DMS53 treated with DMSO at 0.1 percent for 48 hours (cell line): ENCODE data around the gene CORO1C.

Source experiments
- DNase-seq: peaks from one replicate; lab custom pipeline; 2025; ENCODE audit not compliant: unreplicated experiment; lab: John Stamatoyannopoulos, UW

CORO1C gene

DNA sequence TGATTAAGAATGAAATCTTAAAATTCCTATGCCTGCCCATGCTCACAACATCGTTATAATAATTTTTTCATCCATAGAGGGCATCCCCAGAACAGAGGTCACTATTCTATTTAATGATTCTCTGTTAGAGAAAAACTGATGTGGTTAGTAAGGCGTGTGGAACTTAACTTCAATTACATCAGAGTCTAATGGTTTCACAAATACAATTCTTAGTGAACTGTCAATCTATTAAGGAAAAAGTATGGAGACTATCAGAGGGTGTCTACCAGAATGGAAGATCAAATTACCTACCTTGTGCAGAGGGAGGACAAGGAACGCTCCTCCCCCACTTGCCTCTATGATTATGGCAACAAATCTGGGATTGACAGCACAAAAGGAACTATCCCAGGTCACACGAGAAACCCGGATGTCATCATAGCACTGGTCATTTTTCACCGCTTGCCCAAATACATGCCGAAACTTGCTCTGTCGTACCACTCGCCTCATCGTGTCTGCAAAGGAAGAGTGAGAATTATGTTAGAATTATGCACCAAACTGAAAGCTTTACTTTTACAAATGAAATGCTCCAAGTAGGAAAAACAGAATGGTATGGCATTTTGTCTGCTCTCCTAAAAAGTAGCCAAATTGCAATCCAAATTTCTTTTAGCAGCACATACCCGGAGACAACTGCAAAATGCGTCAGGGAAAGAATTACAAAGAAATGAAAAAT lies 30.3 kb downstream of the CORO1C start:
- no peak for DNase-seq

GRCh38 chr12:108699955-108700563 lies 31.3 kb downstream of the CORO1C start:
- no peak for DNase-seq

DNA sequence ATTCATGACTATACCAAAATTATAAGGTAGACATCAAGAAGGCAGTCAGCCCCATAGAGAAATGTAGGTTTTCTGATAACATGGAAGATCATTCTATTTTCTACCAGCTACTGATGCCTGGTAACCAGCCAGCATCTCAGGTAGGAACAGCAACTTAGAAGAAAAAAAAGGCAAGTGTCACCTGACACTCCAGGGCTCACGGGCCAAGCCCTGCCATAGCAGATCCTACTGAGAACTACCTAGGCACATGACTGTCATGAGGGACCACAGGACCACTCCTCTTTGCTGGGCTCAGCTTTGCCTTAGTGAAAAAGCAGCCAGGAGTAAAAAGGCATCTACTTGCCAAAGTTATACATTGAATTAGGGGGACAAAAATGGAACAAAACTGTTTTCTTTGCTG lies 33.4 kb downstream of the CORO1C start:
- DNase-seq: no peak

- DNase-seq: no peak
Measured at GRCh38 chr12:108696996-108697290, 34.4 kb downstream of the CORO1C start.

DNA sequence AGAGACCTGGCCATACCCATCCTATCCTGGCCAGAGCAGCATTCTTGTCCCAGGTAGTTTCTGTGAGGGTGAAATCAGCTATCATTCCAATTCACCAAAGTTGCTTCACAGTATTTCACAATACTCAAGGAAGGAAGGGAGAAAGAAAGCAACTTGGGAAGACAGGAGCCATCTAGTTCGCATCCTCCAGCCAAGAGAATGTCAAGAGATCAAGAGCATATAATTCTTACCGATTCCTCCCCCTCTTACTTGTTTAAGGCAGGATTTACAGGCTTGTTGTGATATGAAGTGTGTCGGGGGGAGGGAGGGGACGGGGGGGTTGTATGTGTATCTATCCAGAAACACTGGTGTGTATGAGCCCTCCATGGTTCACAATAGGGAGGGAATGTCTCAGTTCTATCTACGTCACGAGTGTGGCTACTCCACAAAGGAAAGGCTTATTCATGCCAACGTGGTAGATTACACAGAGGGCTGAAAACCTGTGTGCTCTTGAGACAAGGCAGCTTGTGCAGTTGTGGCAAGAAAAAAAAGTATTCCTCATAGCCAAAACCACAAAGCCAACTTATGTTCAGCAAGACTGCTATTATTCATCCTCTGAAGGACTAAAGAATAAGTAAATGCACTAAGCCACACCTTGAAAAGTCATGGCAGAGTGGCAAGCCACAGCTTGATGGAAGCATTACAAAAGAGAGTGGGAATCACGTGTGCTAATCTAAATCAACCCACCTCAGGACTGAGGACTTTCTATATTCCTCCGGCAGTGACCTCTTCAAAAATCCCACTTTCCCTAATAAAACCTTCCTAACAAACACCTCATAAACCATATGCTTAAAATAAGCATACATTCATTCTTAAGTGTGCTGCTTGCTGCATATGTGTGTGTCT lies 35.0 kb downstream of the CORO1C start:
- no peak for DNase-seq

DNA sequence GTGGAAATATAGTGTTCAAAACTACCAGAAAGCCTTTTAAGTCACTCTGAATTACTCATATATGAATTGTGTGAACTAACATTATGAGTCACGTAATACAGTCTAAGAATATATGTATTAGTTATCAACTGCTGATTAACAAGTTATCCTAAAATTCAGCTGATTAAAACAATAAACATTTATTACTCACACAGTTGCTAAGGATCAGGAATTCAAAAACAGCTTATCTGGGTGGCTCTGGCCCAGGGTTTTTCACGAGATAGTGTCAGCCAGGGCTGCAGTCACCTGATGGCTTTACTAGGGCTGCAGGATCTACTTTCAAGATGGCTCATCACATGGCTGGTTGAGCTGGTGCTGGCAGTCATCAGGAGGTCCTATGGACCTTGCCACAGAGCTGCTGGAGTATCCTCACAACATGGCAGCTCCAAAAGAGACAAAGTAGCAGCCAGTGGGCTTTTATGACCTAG lies 36.5 kb downstream of the CORO1C start:
- no peak for DNase-seq

GRCh38 chr12:108693751-108694150 lies 37.6 kb downstream of the CORO1C start:
- no peak for DNase-seq

DNA sequence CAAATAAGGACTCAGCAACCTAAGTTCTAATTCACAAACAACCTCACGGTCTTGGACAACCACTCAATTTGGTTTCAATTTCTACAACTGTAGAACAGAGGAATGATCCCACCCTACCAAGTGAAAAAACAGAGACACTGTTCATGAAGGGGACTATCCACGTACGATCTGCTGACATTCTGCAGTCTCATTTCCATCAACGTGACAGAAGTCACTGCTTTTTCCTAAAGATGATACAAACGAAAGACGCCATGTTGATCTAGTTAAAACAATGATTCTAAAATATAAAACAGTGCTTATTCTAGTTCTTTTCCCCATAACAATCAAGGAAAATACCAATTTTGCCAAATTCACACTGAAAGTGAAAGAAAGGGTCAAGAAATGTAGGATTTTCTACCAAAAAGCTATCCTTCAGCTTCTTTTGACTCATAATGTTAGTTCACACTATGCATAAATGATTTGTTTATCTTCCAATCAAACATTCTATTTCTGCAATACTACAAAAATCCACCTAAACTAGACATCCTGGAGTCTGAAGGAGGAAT lies 38.1 kb downstream of the CORO1C start:
- DNase-seq: no peak

DNA sequence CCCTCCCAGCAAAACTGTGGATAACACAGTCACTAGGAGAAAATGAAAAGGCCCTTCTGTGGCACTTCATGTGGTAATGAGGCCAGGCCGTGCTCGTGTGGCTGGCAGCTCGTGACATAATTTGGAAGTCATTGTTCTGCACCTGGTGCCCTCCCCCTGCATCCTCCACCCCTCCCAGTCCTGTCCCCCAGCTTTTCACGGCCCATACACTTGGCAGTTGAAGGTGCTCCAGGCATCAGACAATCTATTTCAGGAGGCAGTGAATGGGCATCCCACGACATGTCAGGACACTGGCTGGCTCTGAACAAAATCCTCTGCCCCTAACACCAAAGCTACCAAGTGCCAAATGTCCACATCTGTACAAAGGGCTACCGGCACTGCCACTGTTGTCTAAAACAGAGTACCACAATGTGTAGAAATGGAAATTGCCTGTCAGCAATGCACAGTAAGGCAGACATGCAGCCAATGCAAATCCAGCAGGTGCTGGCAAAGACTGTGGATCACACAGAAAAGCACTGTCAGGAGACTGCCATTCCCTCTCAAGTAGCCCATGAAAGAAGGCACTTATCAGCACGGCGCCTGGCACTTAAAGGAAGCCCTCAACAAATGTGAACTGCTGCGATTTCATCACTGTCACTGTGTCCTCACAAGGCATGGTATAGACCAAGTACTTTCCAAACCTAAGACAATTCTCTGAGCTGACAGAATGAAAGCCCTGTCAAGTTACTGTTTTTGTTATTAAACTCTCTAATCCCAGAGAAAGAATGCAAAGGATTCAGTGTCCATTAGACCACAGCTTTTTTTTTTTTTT lies 39.1 kb downstream of the CORO1C start:
- DNase-seq: peak; percentile 76

GRCh38 chr12:108691175-108691997 lies 39.9 kb downstream of the CORO1C start:
- peak; percentile 98 for DNase-seq

- DNase-seq: no peak
Measured at GRCh38 chr12:108690542-108691174, 40.7 kb downstream of the CORO1C start.

- no peak for DNase-seq
Measured at GRCh38 chr12:108690191-108690518, 41.2 kb downstream of the CORO1C start.

DNA sequence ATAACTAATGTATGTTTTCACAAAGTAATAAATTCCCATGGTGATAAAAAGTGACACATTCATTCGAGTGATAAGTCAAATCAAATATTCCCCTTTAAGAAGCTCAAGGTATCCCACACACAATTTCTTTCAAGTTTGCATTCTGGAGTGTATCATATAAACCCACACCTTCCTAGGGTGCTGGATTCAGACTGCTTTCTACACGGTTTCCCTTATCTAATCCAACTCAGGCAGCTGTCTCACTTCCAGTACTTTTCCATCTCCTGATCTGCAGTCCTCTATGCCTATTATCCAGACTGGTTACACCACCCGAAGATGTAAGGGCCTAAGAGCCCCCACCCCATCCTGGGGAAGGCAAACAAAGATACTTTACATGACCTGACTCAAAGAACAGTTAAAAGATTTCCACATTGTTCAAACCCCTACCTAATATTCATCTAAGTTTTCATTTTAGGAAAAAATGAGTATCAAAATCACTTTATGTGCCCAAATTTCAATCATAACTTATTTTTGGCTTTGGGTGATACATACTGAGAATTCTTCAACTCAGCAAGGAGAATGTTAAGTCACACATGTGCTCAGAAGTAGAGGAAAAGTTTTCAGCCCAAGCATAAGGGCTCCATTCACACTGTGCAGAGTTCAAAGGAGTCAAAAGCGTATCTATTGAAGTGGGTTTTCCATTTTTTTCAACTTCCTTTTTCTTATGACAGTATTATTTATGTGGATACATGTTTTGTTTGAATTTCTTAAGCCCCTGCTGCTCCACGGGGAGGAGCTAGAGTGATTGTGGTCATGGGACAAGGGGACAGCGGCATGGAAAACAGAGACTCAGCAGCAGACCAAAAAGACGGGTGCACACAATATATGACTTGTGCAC lies 41.8 kb downstream of the CORO1C start:
- peak; percentile 51 for DNase-seq

DNA sequence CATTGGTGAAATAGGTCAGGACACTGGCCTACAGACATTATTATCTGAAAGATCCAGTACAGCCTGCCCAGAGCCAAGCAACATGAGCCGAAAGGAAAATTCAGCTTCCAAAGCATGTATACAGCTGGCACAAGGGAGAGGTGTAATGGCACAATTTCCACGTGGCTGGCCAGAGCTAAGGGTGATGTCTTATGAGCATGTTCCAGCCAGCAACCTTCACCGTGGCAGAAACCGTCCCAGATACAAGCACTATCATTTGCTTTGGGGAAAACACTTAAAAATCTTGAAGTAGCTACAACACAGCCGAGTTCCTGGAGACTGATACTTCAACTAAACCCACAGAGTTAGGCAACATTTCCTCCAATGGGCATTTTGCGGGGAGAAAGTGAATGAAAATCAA lies 44.5 kb downstream of the CORO1C start:
- DNase-seq: no peak

DNA sequence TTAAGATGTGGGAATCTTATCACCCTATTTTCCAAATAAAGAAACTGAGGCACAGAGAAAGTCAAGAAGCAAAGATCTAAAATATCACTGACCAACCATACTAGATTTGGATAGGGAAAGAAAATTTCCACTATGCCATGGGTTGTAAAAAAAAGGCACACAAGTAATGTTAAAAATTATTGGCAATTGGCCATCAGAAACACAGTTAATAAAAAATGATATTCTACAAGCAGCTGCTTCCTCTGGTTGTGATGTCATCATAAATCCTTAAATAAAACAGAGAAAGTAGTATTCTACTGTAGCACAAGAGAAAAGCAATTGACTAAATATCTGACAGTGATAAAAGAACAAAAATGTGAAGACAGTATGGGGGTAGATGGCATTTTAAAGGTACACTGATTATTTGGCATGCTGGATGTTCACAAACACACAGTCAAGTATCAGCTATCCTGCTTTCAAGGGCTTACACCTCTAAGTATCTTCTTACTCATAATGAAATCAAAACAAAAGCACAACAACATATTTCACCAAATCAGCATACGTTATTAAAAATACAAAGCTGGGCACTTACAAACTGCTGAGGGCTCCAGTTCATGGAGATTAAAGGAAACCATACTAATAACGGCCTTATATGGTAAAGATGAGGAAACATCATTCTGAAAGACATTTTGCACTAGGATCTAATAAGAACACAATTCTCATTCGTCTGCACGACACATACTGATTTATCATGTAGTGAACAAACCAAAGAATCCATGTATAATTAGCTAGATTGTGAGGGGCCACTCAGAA lies 45.7 kb downstream of the CORO1C start:
- no peak for DNase-seq

DNA sequence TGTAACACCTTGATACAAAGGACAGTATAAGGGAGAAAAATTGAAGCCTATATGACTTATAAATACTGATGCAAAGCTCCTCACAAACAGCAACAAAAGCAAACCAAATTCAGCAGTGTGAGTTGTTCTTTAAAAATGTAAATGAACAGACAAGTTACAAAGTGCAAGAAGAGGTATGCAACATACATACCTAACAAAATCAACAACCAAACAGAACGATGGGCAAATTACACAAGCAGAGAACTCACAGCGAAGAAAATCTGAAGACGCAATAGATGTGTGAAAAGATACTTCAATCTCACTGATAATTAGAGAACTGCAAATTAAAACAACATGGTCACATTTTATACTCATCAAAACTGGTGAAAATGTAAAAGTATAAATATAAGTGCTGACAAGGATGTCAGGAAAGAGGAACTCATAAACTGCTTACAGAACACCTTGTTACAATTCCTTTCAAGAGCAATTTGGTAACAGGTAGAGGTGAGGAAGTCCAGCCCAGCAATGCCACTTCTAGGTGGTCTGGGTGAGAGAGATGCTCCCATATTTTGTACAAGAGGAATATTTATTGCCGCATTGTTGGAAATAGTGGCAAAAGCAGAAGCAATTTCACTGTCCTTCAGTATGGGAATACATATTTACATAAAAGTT lies 47.3 kb downstream of the CORO1C start:
- DNase-seq: no peak

DNA sequence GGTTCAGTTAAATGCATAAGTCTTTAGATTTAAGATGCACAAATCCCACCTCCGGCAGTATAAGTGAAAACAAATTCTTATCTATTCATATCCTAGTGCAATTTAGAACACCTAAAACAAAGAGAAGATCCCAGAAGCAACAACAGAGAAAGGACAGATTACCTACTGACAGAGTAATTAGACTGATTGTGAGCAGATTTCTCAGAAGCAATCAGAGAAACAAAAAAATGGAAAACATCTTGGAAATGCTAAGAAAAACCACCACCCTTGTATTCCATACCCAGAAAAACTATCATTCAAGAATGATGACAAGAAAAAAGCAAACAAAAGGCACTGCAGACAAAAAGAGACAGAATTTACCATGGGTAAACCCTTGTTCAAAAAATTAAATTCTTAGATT lies 50.0 kb downstream of the CORO1C start:
- DNase-seq: no peak
